GM21528 (cell line): ENCODE measurements around the gene HEPHL1.

Experiments
- ATAC-seq: cut with Tn5 transposase; IDR thresholded peaks from one replicate; pipeline ENCODE4 v1.9.1; 2021; ENCODE audit warnings: mild to moderate bottlenecking, moderate library complexity; ENCODE audit not compliant: unreplicated experiment, low FRiP score

The HEPHL1 gene

DNA sequence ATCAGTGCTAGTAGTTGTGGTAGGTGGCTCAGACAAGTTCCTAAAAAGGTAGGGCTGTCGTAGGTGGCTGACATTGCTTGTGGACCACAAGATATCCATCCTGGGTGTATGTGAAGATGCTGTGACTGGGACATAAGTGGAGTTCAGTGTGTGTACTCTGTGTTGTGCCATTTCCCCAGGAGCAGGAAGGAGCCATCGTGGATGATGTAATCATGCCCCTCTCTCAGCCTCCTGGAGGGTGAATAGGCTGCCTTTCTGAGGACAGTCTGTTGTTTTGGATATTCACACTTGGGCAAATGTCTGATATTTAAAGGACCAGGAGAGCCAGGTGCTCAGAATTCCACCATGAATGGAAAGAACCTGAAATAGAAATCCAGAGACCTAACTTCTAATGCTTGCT is 2.7 kb downstream of the HEPHL1 start:
- ATAC-seq: no peak

DNA sequence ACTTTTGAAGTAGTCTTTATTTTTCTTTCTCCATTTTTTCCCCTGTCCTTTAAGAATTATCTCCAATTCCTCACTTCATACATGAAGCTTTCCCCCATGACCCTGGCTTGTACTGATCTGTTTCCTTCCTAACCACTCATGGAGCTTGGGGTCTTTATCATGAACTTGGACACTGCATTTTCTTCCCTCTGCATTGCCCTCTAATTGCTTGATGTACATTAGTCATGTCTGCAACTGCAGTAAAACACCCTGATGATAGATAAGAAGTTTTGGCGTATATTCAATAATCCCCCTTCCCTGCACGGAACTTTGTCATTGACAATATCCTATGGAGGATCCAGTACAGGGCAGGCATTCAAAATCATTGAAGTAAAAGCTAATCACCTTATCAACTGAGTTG is 3.4 kb downstream of the HEPHL1 start:
- no peak for ATAC-seq

DNA sequence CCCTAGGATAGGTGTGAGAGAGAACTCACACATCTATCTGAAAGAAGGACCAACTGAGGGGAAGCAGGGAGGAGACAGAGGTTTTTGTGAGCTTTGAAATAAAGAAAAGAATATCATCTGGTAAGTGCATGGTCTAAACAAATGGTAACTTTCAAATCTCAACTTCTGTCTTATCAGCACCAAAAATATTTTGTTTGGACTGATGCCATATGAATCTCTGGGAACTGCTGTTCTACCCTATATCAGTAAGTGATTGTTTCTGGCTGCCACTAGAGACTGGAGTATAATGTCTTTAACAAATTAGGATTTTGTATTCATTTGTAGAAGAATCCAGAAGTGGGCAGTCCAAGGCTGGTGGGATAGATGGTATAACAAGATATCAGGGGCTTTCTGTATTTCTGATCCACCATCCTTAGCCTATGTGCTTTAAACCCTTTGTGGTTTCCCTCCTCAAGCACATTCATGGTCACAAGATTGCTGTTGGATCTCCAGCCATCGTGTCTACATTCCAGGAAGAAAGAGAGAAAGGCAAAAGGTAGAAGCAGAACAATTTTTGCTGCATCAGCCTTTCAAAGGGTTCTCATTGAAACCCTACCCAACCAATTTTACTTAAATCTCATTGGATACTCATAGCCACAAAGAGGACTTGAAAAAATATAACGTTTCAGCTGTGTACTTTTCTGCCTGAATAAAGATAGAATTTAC is 4.7 kb downstream of the HEPHL1 start:
- no peak for ATAC-seq

DNA sequence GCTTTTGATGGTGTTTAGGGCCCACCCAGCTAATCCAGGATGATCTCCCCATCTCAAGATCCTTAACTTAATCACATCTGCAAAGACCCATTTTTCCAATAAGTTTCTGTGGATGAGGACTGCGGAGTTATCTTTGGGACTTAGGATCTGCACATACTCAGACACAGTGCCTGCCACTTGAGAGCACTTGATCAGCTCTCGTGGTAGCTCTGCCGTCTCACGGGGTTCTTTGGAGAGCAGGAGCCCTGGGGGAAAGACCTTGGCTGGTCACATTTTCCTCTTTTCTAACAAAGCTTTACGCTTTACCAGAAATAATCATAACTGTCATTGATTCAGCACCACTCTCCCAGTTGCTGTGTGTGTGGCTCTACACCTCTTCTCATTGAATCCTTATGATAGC is 6.1 kb downstream of the HEPHL1 start:
- no peak for ATAC-seq

DNA sequence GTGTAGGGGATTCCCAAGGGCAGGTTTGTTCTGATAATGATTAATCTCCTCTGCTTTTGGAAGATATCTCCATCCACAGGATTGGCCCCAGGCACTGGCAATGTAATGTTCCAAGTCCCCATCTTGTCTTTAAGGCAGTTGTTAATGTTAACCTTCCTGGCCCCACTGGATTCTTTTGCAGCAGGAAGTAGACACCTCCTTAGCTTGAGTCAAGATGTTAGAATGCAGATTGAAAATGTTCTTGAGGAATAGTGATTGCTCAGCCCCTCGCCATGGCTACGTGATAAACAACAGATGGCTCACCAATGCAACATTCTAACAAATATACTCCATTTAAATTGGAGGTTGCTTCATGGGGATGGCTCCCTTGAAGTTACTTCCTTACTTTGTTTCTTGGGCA is 7.3 kb downstream of the HEPHL1 start:
- no peak for ATAC-seq

DNA sequence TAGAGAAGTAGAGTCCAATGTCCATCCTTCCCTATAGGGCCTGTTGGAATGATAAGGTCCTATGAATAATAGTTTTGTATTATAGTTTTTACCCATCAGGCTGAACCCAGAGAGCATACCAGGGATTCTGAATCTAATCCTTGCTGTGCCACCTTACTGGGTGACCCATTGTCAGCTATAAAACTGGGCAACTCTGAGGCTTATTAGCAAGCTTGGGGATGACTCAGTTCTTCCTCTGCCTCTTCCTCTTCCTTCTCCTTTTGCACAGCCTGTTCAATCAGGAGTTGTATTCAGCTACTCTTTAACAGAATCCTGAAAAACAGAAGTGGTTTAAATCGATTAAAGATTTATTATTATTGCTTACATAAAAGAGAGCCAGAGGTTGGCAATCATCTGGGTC is 8.9 kb downstream of the HEPHL1 start:
- ATAC-seq: no peak

DNA sequence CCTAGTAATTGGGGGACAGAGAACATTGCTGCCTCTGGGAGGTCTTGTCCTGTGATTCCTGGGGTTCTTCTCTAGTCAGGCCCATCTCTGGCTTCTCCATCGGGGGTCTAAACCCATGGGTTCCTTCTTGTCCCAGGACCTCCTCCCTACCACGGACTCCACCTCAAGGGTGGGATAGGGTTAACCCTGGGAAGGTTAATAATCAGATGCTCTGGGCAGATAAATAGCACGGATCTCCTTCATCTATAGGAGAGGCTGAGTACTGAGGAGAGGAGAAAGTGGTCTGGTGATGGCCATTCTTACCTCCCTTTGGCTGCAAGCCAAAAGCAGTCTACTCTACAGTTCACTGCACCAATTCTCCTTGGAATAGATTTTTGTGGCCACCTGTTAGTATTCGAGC is 10.5 kb downstream of the HEPHL1 start:
- no peak for ATAC-seq

DNA sequence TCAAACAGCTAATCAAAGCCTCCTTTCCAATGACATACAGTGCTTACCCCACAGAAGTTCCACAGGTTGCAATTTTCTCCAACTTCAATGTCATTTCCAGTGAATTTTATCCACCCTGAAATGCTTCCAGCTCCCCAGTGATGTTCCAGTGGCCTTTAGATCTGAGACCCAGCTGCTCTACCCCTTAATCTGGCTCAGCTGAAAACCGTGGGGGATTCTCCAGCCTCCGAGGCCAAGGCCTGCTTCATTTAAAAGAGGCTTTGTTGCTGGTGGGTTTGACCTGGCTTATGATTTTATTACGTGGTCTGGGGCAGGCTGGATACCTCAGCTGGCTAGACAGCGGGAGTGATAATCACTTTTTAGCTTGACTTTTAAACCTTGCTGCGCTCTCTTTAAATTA is 10.9 kb downstream of the HEPHL1 start:
- no peak for ATAC-seq

DNA sequence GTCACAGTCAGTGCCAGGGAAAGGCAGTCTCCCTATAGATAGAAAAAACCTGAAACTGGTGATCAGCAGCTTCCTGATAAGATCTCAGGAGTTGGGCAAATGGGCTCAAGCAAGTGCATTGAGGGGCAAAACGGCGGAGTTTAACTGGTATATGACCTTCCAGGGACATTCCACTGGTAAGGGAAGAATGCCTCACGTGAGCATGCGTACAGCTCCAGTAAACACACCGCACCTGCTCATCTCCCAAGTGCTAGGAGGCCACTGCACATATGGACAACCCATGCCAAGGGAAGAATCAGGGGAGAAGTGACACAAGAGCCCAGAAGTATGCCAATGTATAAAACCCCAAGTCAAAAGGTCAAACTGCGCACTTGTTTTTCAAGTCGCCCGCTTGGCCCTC is 11.6 kb downstream of the HEPHL1 start:
- no peak for ATAC-seq

DNA sequence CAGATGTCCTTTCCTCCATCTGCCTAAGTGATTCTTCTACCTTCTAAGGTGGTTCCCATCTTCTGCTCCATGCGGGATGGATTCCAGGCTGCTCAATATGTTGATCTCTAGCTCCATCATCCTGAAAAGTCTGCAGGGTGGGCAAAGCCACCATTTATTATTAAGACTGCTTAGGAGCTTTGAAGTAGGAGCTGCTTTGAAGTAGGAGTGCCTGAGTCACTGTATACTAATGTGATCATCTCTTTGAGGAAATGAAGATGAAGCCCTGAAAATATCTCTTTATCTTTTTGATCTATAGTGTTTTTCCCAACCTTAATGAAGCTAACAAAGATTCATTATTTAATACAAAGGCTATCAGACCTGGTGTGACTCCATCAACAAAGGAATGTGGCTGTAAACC is 13.1 kb downstream of the HEPHL1 start:
- no peak for ATAC-seq

DNA sequence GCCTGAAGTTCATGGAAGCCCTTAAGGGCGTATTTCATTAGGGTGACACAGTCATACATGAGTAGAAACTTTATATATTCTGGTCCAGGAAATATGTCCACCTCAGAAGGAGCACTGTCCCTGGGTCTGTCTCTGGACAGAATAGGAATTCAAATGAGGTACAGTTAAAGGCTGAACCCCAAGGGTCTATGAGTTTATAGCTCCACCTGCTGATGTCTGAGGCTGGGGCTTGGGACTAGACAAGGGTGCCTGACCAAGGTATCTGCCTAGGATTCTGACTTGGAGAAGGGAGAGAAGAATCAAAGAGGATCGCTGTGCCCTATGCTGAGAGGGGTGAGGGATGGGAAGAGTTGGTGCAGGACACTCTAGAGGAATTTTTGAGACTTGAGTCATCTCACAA is 14.9 kb downstream of the HEPHL1 start:
- ATAC-seq: no peak

DNA sequence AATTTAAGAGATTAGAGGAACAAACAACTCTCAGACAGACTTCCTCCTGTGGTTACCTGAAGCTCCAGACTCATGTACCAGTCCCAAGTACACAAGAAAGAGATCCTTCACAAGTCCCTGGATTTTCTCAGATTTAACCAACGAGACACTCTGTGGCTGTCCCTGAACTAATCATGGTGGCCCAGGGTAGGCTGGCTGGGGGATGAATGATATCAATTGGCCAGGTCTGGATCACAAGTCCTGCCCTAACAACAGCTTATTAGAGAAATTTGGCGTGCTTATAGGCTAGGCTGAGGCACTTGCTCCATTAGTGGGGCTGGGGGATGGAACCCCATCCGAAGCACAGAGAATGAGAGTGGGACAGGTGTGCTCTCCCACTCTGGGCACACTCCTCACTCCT is 22.1 kb downstream of the HEPHL1 start:
- no peak for ATAC-seq

DNA sequence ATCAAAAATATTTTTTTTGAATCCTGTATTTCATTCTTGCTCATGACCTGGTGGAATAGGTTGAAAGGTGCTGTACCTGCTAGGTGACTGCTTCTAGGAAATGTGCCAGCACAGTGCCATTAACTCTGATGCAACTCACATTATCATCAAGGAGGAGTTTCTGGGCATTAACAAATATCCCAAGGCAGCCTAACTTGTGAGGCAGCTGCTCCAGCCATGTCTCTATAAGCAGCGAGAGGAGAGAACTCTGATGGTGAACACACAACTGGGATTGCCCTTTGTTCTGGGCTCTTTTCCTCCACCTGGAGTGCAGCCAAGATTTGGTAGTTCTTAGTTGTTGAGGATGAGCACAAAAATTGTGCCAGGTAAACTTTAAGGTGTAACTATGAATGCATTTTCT is 25.6 kb downstream of the HEPHL1 start:
- ATAC-seq: no peak

DNA sequence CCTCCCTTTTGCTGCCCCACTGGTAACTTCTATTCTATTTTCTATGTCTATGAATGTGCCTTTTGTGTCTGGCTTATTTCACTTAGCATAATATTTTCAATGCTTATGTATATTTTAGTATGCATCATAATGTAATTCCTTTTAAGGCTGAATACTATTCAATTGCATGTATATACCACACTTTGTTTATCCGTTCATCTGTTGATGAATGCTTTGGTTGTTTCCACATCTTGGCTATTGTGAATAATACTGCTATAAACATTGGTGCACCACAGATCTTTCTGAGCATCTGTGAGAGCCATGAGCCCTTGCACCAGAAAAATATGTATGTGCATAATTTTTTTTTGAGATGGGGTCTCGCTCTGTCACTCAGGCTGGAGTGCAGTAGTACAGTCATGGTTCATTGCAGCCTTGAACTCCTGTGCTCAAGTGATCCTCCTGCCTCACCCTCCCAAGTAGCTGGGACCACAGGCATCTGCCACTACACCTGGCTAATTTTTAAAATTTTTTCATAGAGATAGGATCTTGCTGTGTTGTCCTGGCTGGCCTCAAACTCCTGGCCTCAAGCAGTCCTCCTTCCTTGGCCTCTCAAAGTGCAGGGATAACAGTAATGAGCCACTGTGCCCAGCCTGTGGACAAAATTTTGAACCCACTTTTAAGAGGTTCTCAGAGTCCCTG is 27.0 kb downstream of the HEPHL1 start:
- ATAC-seq: no peak

DNA sequence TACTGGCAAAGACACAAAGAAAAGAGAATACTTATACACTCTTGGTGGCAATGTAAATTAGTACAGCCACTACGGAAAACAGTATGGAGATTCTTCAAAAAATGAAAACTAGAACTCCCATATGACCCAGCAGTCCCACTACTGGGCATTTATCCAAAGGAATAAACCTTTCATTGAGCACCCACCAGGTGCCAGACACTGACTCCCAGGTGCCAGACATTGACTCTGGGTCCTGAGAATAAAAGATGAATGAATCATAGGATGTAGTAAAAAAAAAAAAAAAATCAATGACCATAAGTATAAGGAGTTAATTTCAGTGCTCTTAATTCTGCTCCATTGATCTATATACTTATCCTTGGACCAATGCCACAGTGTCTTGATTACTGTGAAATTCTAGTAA is 28.2 kb downstream of the HEPHL1 start:
- no peak for ATAC-seq

DNA sequence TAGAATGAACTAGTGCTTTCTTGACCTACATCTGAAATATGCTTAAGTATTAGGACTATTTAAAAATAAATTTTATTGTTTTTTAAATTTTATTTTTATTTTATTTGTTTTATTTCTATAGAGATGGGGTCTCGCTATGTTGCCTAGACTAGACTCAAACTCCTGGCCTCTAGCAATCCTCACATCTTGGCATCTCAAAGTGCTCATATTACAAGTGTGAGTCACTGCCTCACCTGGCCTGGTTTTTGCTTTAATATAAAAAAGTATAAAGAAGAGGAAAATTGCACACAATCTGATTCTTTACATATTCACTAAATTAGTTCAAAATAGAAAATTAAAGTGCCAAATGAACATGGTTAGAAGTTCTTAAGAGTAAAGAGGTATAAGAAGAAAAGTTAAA is 37.5 kb downstream of the HEPHL1 start:
- ATAC-seq: no peak

DNA sequence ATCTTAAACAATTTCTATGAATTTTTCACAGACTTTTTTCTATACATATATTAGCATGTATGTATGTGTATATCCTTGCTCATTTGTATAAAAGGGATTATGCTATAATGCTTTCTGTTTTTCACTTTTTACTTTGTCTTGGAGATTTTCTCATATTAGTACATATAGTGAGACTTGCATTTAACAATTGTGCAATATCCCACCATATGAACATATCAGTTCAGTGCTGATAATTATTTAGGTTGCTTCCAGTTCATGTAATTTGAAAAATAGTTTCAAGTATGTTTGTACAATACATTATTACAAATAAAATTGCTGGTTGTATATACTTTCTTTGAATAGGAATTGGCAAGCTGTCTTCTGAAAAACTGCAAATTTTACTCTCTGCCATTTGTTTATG is 37.9 kb downstream of the HEPHL1 start:
- ATAC-seq: no peak

DNA sequence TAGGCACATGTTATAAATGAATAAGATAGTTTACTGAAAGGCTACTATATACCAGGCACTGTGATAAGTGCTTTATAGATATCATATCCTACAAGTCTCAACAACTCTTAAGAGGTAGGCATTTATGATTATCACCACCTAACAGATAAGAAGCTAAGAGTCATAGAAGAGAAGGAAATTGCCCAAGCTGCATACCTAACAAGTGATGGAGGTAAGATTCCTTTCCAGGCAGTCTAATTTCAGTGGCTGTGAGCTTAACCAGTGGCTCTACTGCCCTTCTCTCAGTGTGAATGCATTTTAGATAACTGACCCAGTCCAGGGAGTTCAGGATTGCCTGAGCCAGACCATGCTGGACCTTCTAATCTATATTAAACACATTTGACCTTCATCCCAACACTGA is 39.2 kb downstream of the HEPHL1 start:
- no peak for ATAC-seq

DNA sequence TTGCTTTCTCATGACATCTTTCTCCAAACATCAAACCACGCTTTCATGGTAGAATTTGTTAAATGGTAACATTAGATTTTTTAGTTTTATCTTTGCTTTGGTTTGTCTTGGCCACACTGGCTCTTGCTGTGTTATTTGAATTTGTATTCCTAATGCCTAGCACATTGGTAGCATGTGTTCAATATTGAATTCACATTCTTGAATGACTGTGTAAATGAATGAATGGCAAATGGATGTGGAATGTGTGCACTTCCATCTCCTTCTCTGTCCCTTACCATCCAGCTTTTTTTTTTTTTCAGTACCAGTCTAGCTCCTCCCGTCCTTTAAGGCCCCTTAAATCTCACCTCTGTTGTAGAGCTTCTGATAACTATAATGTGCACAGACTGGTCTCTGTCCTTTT is 41.2 kb downstream of the HEPHL1 start:
- no peak for ATAC-seq

DNA sequence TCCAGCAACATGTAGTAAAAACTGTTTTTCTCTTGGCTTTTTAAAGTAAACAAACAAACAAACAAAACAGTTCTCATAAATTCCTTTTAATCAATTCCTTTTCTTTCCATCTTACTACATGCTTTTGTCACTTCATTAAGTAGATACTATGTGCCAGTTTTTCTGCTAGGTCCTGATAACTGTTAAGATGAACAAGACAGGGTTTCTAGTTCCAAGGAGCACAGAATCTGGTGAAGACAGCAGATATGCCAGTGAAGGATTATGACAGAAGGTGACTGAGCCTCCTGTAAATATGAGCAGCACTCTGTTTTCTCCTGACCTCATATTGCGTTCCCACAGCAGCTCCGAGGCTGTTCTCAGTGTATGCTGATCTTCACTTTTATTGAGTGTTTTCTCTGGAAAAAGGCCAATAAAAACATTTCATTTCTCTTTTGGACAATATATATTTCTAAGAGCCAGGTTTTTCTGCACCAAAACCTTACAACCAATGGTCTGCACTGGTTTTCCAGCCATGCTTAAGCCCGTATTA is 45.8 kb downstream of the HEPHL1 start:
- ATAC-seq: no peak

DNA sequence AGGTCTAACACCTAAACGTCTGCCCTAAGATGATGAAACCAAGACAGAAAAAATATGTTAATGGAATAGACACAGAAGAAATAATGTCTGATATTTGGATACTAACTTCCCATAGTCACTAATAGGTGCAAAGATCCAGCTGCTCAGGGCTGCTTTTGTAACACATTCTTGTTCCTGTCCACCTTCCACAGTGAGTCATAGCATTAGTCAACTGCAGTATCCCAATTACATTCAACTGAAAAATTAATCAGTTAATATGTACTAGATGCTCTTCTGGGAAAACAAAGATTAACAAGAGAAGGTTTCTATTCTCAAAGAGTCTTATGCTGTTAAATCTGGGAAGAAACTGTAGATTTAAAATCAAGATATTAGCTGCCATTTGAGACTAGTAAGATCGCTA is 47.6 kb downstream of the HEPHL1 start:
- no peak for ATAC-seq

DNA sequence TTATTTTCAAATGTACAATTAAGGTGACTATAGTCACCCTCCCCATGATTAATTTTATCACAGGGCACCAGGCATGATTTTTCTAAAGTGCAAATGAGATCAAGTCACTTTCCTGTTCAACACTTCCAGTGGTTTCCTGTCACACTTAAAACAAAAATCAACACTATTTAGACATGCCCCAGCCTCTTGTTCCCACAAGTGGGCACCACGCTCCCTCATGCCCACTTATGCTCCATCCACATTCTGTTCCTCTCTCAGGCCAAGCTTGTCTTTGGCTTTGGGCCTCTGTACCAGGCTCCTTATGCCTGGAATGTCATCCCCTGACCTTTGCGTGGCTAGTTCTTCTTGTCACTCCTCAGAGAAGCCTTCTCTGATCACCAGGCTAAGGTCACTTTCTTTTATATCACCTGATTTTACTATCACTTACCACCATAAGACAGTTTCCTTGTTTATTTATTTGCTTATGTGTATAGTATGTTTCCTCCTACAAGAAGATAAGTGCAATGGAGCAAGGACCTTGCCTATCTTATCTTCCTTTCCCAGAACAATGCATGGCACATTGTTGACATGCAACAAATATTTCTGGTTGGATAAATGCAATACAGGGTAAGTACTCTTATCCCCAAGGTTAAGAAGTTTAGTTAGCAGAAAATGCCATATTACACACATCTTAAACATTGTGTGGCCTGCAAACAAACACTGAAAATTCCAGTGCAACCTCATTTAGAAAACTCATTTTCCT is 56.6 kb downstream of the HEPHL1 start:
- no peak for ATAC-seq
